Ishikawa (cell line): ENCODE measurements around the gene PPP2R5B.
A peak's percentile ranks its signal among the peaks of the same experiment; 100 is the strongest.

Experiments used
- CEBPB ChIP-seq: IDR thresholded peaks from 2 replicates; pipeline ENCODE4 v1.6.1; 2012
- CREB1 ChIP-seq: IDR thresholded peaks from 2 replicates; pipeline ENCODE4 v1.6.1; 2012; ENCODE audit warnings: low read depth
- EGR1 ChIP-seq: IDR thresholded peaks from 2 replicates; pipeline ENCODE4 v1.6.1; 2012
- EP300 ChIP-seq: IDR thresholded peaks from 2 replicates; pipeline ENCODE4 v1.6.1; 2012; ENCODE audit warnings: borderline replicate concordance
- FOXM1 ChIP-seq: IDR thresholded peaks from 2 replicates; pipeline ENCODE4 v1.6.1; 2012; ENCODE audit warnings: low read depth, borderline replicate concordance
- MAX ChIP-seq: IDR thresholded peaks from 2 replicates; pipeline ENCODE4 v1.6.1; 2012
- NFIC ChIP-seq: IDR thresholded peaks from 2 replicates; pipeline ENCODE4 v1.6.1; 2012
- RAD21 ChIP-seq: IDR thresholded peaks from 2 replicates; pipeline ENCODE4 v1.6.1; 2012; ENCODE audit warnings: low read depth
- REST ChIP-seq: IDR thresholded peaks from 2 replicates; pipeline ENCODE4 v1.6.1; 2012; ENCODE audit warnings: low read depth, mild to moderate bottlenecking
- TAF1 ChIP-seq: IDR thresholded peaks from 2 replicates; pipeline ENCODE4 v1.6.1; 2012; ENCODE audit warnings: low read depth, mild to moderate bottlenecking
- TCF12 ChIP-seq: IDR thresholded peaks from 2 replicates; pipeline ENCODE4 v1.6.1; 2012; ENCODE audit warnings: low read depth
- YY1 ChIP-seq: IDR thresholded peaks from 2 replicates; pipeline ENCODE4 v1.6.1; 2012; ENCODE audit warnings: low read depth
- ZBTB7A ChIP-seq: IDR thresholded peaks from 2 replicates; pipeline ENCODE4 v1.6.1; 2012; ENCODE audit warnings: low read depth

PPP2R5B gene

GRCh38 chr11:64885367-64886286, 38.9 kb upstream of the PPP2R5B start:
- no peak for TF ChIP-seq FOXM1
- no peak for TF ChIP-seq CEBPB
- no peak for TF ChIP-seq EP300
- TF ChIP-seq CREB1 = no peak
- no peak for TF ChIP-seq TAF1
- TF ChIP-seq ZBTB7A = no peak
- TF ChIP-seq REST = no peak
- TF ChIP-seq RAD21 = no peak
- no peak for TF ChIP-seq YY1
- TF ChIP-seq TCF12 = no peak
- no peak for TF ChIP-seq MAX

GRCh38 chr11:64887234-64887756, 37.2 kb upstream of the PPP2R5B start:
- TF ChIP-seq RAD21 (no peak), ZBTB7A (no peak), EP300 (no peak), REST (no peak)

GRCh38 chr11:64887757-64888405, 36.6 kb upstream of the PPP2R5B start:
- TF ChIP-seq REST (no peak), RAD21 (peak; percentile 49; the same call in 1 of the 2 replicates)

- no peak for TF ChIP-seq YY1
- no peak for TF ChIP-seq CEBPB
- no peak for TF ChIP-seq RAD21
- no peak for TF ChIP-seq EGR1
- no peak for TF ChIP-seq CREB1
- TF ChIP-seq REST = no peak
- no peak for TF ChIP-seq MAX
- no peak for TF ChIP-seq ZBTB7A
- no peak for TF ChIP-seq NFIC
- TF ChIP-seq TCF12 = no peak
Measured at GRCh38 chr11:64888406-64888728, 36.1 kb upstream of the PPP2R5B start.
